HG03378 (cell line): ENCODE data around the gene PTCHD4.

Experiments
- ATAC-seq: cut with Tn5 transposase; IDR thresholded peaks from one replicate; pipeline ENCODE4 v1.9.1; 2021; ENCODE audit warnings: mild to moderate bottlenecking, moderate library complexity; ENCODE audit not compliant: unreplicated experiment

PTCHD4 gene

GRCh38 chr6:48100588-48100895, 10.5 kb downstream of the PTCHD4 start:
- ATAC-seq = no peak

- no peak for ATAC-seq
Measured at GRCh38 chr6:48099713-48100587, 11.0 kb downstream of the PTCHD4 start.

GRCh38 chr6:48098923-48099322, 12.1 kb downstream of the PTCHD4 start:
- ATAC-seq = no peak

GRCh38 chr6:48092550-48093217, 18.3 kb downstream of the PTCHD4 start:
- no peak for ATAC-seq

GRCh38 chr6:48090546-48090945, 20.5 kb downstream of the PTCHD4 start:
- no peak for ATAC-seq

- no peak for ATAC-seq
Measured at GRCh38 chr6:48087448-48087847, 23.5 kb downstream of the PTCHD4 start.

- no peak for ATAC-seq
Measured at GRCh38 chr6:48086187-48086586, 24.8 kb downstream of the PTCHD4 start.

- no peak for ATAC-seq
Measured at GRCh38 chr6:48085131-48085741, 25.8 kb downstream of the PTCHD4 start.

- ATAC-seq = no peak
Measured at GRCh38 chr6:48084201-48084600, 26.8 kb downstream of the PTCHD4 start.

- no peak for ATAC-seq
Measured at GRCh38 chr6:48080227-48081009, 30.6 kb downstream of the PTCHD4 start.

GRCh38 chr6:48078120-48078519, 32.9 kb downstream of the PTCHD4 start:
- no peak for ATAC-seq

- no peak for ATAC-seq
Measured at GRCh38 chr6:48075181-48075580, 35.8 kb downstream of the PTCHD4 start.

- no peak for ATAC-seq
Measured at GRCh38 chr6:48073976-48074767, 36.8 kb downstream of the PTCHD4 start.

- no peak for ATAC-seq
Measured at GRCh38 chr6:48071833-48072232, 39.2 kb downstream of the PTCHD4 start.

- ATAC-seq = no peak
Measured at GRCh38 chr6:48069280-48069679, 41.7 kb downstream of the PTCHD4 start.

- no peak for ATAC-seq
Measured at GRCh38 chr6:48068278-48069251, 42.4 kb downstream of the PTCHD4 start.

GRCh38 chr6:48067886-48068277, 43.1 kb downstream of the PTCHD4 start:
- no peak for ATAC-seq

GRCh38 chr6:48067148-48067712, 43.8 kb downstream of the PTCHD4 start:
- no peak for ATAC-seq
